Right lobe of liver (tissue), 4 donors: Measurements from ENCODE around the gene CDH8.

ENCODE experiments used
- POLR2A ChIP-seq: fragments of 450-650 bp; IDR thresholded peaks from one replicate; pipeline ENCODE4 v1.6.1; 2017; ENCODE audit warnings: antibody characterized with exemption, mild to moderate bottlenecking
- TF ChIP-seq, protein P1 (sequence below), 4 donors: fragments of 200-600 bp in 3 of 4; fragments of 450-650 bp in 1 of 4; IDR thresholded peaks; one replicate each; pipeline versions ENCODE4 v1.5.1 to v1.8.0; 2016 to 2022; ENCODE audit warnings: antibody characterized with exemption in 4 of 4, mild to moderate bottlenecking in 2 of 4
- donor health status: DM: no; HTN: no; CAD: no.
- donor health status: DM: no; HTN: no; CAD: no.
- donor health status: DM: no; HTN: yes; CAD: no.

- TF ChIP-seq, protein P1, sequence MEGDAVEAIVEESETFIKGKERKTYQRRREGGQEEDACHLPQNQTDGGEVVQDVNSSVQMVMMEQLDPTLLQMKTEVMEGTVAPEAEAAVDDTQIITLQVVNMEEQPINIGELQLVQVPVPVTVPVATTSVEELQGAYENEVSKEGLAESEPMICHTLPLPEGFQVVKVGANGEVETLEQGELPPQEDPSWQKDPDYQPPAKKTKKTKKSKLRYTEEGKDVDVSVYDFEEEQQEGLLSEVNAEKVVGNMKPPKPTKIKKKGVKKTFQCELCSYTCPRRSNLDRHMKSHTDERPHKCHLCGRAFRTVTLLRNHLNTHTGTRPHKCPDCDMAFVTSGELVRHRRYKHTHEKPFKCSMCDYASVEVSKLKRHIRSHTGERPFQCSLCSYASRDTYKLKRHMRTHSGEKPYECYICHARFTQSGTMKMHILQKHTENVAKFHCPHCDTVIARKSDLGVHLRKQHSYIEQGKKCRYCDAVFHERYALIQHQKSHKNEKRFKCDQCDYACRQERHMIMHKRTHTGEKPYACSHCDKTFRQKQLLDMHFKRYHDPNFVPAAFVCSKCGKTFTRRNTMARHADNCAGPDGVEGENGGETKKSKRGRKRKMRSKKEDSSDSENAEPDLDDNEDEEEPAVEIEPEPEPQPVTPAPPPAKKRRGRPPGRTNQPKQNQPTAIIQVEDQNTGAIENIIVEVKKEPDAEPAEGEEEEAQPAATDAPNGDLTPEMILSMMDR (IDR thresholded peaks at IDR 0.05), result no peak
- TF ChIP-seq POLR2A, result no peak
Measured at GRCh38 chr16:62066747-62067146, 30.5 kb upstream of the CDH8 start.
